ENCODE results near the gene GLI2.

The GLI2 gene

GRCh38 chr2:120740765-120741524 lies 5.3 kb downstream of the GLI2 start:
- TF ChIP-seq POLR2A (IDR thresholded peaks at IDR 0.05; ENCODE audit: extremely low read depth, insufficient read length): no peak
- no peak for TF ChIP-seq CTCF (IDR thresholded peaks at IDR 0.05; ENCODE audit: low read depth, low read length)
- no peak for TF ChIP-seq MYC (IDR thresholded peaks at IDR 0.05; ENCODE audit: low read depth, low read length)
- TF ChIP-seq MAX (IDR thresholded peaks at IDR 0.05; ENCODE audit: low read depth, low read length): no peak
- DNase-seq (ENCODE audit: low read depth): no peak
- no peak overlapping the region for H3K4me3 ChIP-seq (ENCODE audit: low read depth, low read length)

GRCh38 chr2:120741571-120742561 lies 6.2 kb downstream of the GLI2 start:
- no peak for DNase-seq (ENCODE audit: low read depth)
- TF ChIP-seq MAX (IDR thresholded peaks at IDR 0.05; ENCODE audit: low read depth, low read length) (no peak), CTCF (IDR thresholded peaks at IDR 0.05; ENCODE audit: low read depth, low read length) (no peak), MYC (IDR thresholded peaks at IDR 0.05; ENCODE audit: low read depth, low read length) (no peak), POLR2A (IDR thresholded peaks at IDR 0.05; ENCODE audit: extremely low read depth, insufficient read length) (no peak)
- H3K4me3 ChIP-seq (ENCODE audit: low read depth, low read length): no peak overlapping the region

GRCh38 chr2:120743657-120744056 lies 8.0 kb downstream of the GLI2 start:
- DNase-seq (ENCODE audit: low read depth): no peak
- H3K4me3 ChIP-seq (ENCODE audit: low read depth, low read length): no peak overlapping the region
- TF ChIP-seq POLR2A (IDR thresholded peaks at IDR 0.05; ENCODE audit: extremely low read depth, insufficient read length): no peak
- no peak for TF ChIP-seq CTCF (IDR thresholded peaks at IDR 0.05; ENCODE audit: low read depth, low read length)
- TF ChIP-seq MAX (IDR thresholded peaks at IDR 0.05; ENCODE audit: low read depth, low read length): no peak
- no peak for TF ChIP-seq MYC (IDR thresholded peaks at IDR 0.05; ENCODE audit: low read depth, low read length)

GRCh38 chr2:120744817-120745216 lies 9.1 kb downstream of the GLI2 start:
- no peak for DNase-seq (ENCODE audit: low read depth)
- TF ChIP-seq MAX (IDR thresholded peaks at IDR 0.05; ENCODE audit: low read depth, low read length) (no peak), CTCF (IDR thresholded peaks at IDR 0.05; ENCODE audit: low read depth, low read length) (no peak), POLR2A (IDR thresholded peaks at IDR 0.05; ENCODE audit: extremely low read depth, insufficient read length) (no peak), MYC (IDR thresholded peaks at IDR 0.05; ENCODE audit: low read depth, low read length) (no peak)
- H3K4me3 ChIP-seq (ENCODE audit: low read depth, low read length): no peak overlapping the region

- no peak overlapping the region for H3K4me3 ChIP-seq (ENCODE audit: low read depth, low read length)
- no peak for DNase-seq (ENCODE audit: low read depth)
- TF ChIP-seq MAX (IDR thresholded peaks at IDR 0.05; ENCODE audit: low read depth, low read length) (no peak), MYC (IDR thresholded peaks at IDR 0.05; ENCODE audit: low read depth, low read length) (no peak), CTCF (IDR thresholded peaks at IDR 0.05; ENCODE audit: low read depth, low read length) (no peak), POLR2A (IDR thresholded peaks at IDR 0.05; ENCODE audit: extremely low read depth, insufficient read length) (no peak)
Measured at GRCh38 chr2:120745420-120746111, 9.9 kb downstream of the GLI2 start.

Measured in NB4 (cell line).